SJCRH30 (cell line): ENCODE measurements around the gene PHKA1. TPM values are rescaled to one million over a fixed set of nuclear protein-coding genes. Genes with fewer than 3 reads are reported as not detected.
A peak's percentile ranks its signal among the peaks of the same experiment; 100 is the strongest.
"Not testable (repeated sequence)": the region's sequence is repeated elsewhere in the genome, so short reads cannot be mapped to it uniquely, and the experiment has no call there.

Experiments
- DNase-seq, 2 experiments: peaks; one replicate each; pipeline ENCODE4 v3.0.0-alpha.2; 2015 to 2020
- H3K27ac ChIP-seq: fragments of 250-450 bp; sonication (Bioruptor Pico); 2 replicates; pipeline ENCODE4 v1.5.1; 2020; ENCODE audit warnings: mild to moderate bottlenecking, moderate library complexity
- H3K27me3 ChIP-seq: fragments of 250-450 bp; sonication (Bioruptor Pico); 2 replicates; pipeline ENCODE4 v1.5.1; 2020; ENCODE audit warnings: mild to moderate bottlenecking, moderate library complexity
- H3K36me3 ChIP-seq: fragments of 250-450 bp; sonication (Bioruptor Pico); 2 replicates; pipeline ENCODE4 v1.5.1; 2020; ENCODE audit warnings: mild to moderate bottlenecking, moderate library complexity
- H3K4me1 ChIP-seq: fragments of 250-450 bp; sonication (Bioruptor Pico); 2 replicates; pipeline ENCODE4 v1.5.1; 2020; ENCODE audit warnings: mild to moderate bottlenecking, moderate library complexity
- H3K4me3 ChIP-seq: fragments of 250-450 bp; sonication (Bioruptor Pico); 2 replicates; pipeline ENCODE4 v1.5.1; 2020; ENCODE audit warnings: mild to moderate bottlenecking, moderate library complexity
- H3K9me3 ChIP-seq: fragments of 250-450 bp; sonication (Bioruptor Pico); replicated peaks from 2 replicates; pipeline ENCODE4 v1.5.1; 2020; ENCODE audit warnings: mild to moderate bottlenecking, moderate library complexity
- total RNA-seq: library from RNA; depleted of rRNA; stranded (reverse); fragments of >200 nt; shearing (Covaris generic); gene quantifications from 2 replicates; pipeline ENCODE4 v1.2.3, GENCODE V29; 2014

PHKA1 gene
- total RNA-seq, 1 experiment from 2014 or later = not detected

GRCh38 chrX:72693477-72693876, 20.6 kb downstream of the PHKA1 start:
- Histone ChIP-seq H3K9me3 (no peaks in the 10 kb centered on the region), H3K4me3 (no peak overlapping the region), H3K27ac (no peak overlapping the region), H3K4me1 (no peaks in the 10 kb centered on the region), H3K27me3 (no peaks in the 10 kb centered on the region), H3K36me3 (no peaks in the 10 kb centered on the region)
- DNase-seq = no peak

GRCh38 chrX:72687396-72687795, 26.7 kb downstream of the PHKA1 start:
- Histone ChIP-seq H3K27me3 (no peaks in the 10 kb centered on the region), H3K36me3 (no peaks in the 10 kb centered on the region), H3K4me3 (no peak overlapping the region), H3K9me3 (no peaks in the 10 kb centered on the region), H3K27ac (no peak overlapping the region), H3K4me1 (no peaks in the 10 kb centered on the region)
- no peak for DNase-seq

DNA sequence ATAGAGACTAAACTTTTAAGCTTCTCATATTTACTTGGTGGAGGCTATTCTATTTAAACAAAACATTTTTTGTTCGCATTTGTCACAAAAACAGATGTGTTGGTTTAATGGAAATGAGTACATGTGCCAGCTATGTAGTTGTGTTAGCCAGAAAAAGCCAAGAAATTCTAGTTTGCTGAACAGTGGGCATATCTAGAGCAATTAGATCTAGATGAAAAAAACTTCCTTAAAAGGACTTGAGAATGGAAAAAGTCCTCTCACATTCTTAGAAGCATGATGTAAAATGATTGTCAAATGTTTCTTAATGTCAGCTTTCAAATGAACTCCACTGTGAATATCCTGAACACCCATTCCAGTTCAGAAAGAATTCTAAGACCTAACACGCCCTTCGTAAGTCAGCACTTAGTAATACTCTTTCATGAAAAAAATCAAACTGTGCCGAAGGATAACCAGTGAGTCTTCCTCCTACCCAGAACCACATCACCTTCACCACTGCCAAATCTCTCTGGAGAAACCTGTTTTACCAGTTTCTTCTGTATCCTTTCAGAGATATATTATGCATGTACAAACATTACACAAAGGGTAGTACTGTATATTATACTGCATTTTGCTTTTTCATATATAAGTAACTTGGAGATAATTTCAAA, 28.2 kb downstream of the PHKA1 start:
- H3K4me1 ChIP-seq = no peaks in the 10 kb centered on the region
- H3K4me3 ChIP-seq = no peak overlapping the region
- no peaks in the 10 kb centered on the region for H3K27me3 ChIP-seq
- H3K27ac ChIP-seq = no peak overlapping the region
- H3K36me3 ChIP-seq = no peaks in the 10 kb centered on the region
- no peaks in the 10 kb centered on the region for H3K9me3 ChIP-seq
- DNase-seq = no peak

DNA sequence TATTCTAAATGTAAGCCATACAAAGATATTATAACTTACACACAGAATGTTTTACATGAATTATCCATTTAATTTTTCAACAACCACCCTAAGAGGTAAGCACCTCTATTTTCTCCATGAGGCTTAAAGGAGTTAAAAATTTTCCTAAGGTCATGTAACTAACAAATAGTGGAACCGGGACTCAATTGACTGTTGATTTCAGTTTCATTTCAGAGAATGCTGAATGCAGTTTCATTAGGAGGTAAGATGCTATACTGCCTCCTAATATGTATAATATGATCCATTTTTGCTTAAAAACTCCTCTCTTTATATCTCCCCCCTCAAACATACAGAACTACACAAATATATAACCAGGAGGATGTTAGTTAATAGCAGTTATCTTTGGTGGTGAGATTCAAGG, 29.1 kb downstream of the PHKA1 start:
- no peaks in the 10 kb centered on the region for H3K9me3 ChIP-seq
- no peaks in the 10 kb centered on the region for H3K4me1 ChIP-seq
- no peak overlapping the region for H3K27ac ChIP-seq
- H3K36me3 ChIP-seq = no peaks in the 10 kb centered on the region
- no peak for DNase-seq
- no peaks in the 10 kb centered on the region for H3K27me3 ChIP-seq
- no peak overlapping the region for H3K4me3 ChIP-seq

GRCh38 chrX:72683631-72684030, 30.5 kb downstream of the PHKA1 start:
- H3K27ac ChIP-seq = no peak overlapping the region
- H3K9me3 ChIP-seq = no peaks in the 10 kb centered on the region
- H3K27me3 ChIP-seq = no peaks in the 10 kb centered on the region
- no peaks in the 10 kb centered on the region for H3K36me3 ChIP-seq
- DNase-seq = no peak
- no peak overlapping the region for H3K4me3 ChIP-seq
- H3K4me1 ChIP-seq = no peaks in the 10 kb centered on the region

GRCh38 chrX:72676465-72676864, 37.6 kb downstream of the PHKA1 start:
- no peaks in the 10 kb centered on the region for H3K9me3 ChIP-seq
- no peak overlapping the region for H3K4me3 ChIP-seq
- no peak overlapping the region for H3K27ac ChIP-seq
- no peak for DNase-seq
- H3K27me3 ChIP-seq = no peaks in the 10 kb centered on the region
- H3K36me3 ChIP-seq = no peaks in the 10 kb centered on the region
- H3K4me1 ChIP-seq = no peaks in the 10 kb centered on the region

GRCh38 chrX:72673951-72674350, 40.2 kb downstream of the PHKA1 start:
- not testable (repeated sequence) for H3K36me3 ChIP-seq, H3K4me1 ChIP-seq, H3K9me3 ChIP-seq, H3K27me3 ChIP-seq, H3K4me3 ChIP-seq, DNase-seq, H3K27ac ChIP-seq

DNA sequence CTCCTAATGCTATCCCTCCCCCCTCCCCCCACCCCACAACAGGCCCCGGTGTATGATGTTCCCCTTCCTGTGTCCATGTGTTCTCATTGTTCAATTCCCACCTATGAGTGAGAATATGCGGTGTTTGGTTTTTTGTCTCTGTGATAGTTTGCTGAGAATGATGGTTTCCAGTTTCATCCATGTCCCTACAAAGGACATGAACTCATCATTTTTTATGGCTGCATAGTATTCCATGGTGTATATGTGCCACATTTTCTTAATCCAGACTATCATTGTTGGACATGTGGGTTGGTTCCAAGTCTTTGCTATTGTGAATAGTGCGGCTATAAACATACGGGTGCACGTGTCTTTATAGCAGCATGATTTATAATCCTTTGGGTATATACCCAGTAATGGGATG, 44.6 kb downstream of the PHKA1 start:
- H3K9me3 ChIP-seq, H3K4me3 ChIP-seq, H3K27me3 ChIP-seq, H3K36me3 ChIP-seq, DNase-seq, H3K4me1 ChIP-seq, H3K27ac ChIP-seq: not testable (repeated sequence)

GRCh38 chrX:72666451-72666850, 47.7 kb downstream of the PHKA1 start:
- Histone ChIP-seq H3K4me3 (no peak overlapping the region), H3K27me3 (no peaks in the 10 kb centered on the region), H3K4me1 (no peaks in the 10 kb centered on the region), H3K36me3 (no peaks in the 10 kb centered on the region), H3K27ac (no peak overlapping the region), H3K9me3 (no peaks in the 10 kb centered on the region)
- no peak for DNase-seq

- Histone ChIP-seq H3K36me3 (no peaks in the 10 kb centered on the region), H3K4me3 (no peak overlapping the region), H3K9me3 (no peaks in the 10 kb centered on the region), H3K4me1 (no peaks in the 10 kb centered on the region), H3K27ac (no peak overlapping the region), H3K27me3 (no peaks in the 10 kb centered on the region)
- no peak for DNase-seq
Observed at GRCh38 chrX:72663737-72664136, 50.4 kb downstream of the PHKA1 start.

DNA sequence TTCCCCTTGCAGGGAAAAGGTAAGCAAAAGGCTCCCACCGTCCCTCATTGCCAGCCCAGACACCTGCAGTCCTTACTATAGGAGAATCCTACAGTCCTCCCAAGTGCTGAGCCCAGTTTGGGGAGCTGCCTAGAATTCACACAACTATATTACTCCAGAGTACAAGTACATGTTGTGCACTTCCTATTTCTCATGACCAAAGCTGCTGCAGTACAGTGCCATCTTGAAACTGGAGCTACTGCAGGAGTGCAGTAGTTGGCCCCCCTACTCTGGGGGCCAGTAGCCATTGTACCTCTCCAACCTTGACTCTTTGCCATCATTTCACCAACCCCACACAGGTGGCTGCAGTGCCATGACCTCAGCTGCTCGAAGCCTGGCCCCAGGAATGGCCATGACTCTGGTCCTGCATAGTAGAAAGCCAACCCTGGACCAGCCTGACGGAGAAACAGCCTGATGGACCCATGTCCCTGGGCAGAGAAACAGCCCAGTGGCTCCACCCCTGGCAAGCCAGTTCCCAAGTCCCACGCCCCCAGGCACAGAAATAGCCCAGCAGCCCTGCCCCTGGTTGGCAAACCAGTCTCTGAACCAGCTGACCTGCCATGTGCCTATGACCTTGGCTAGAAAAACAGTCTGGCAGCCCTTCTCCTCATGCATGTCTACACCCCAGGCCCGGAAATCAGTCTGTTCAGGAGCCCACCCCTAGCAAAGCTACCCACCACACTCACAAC, 51.9 kb downstream of the PHKA1 start:
- Histone ChIP-seq H3K9me3 (no peaks in the 10 kb centered on the region), H3K27me3 (no peaks in the 10 kb centered on the region), H3K4me1 (no peaks in the 10 kb centered on the region), H3K27ac (no peak overlapping the region), H3K4me3 (no peak overlapping the region), H3K36me3 (no peaks in the 10 kb centered on the region)
- DNase-seq = no peak

DNA sequence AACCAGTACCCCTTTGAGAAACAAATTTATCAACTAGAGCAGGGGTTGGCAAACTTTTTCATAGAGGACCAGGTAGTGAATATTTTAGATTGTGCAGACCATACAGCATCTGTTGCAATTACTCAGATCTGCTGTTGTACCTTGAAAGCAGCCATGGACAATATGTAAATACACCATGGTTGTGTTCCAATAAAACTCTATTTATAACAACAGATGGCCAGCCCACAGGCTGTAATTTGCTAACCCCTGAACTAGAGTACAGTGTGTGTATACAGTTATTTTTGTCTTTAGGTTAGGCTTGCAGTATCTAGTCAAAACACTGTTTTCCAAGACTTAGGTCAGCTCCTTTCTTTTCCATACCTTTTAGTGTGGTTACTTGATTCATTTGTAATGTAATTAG, 54.4 kb downstream of the PHKA1 start:
- Histone ChIP-seq H3K36me3 (no peaks in the 10 kb centered on the region), H3K4me1 (no peaks in the 10 kb centered on the region)
- no peak for DNase-seq

GRCh38 chrX:72652082-72652481, 62.0 kb downstream of the PHKA1 start:
- no peaks in the 10 kb centered on the region for H3K27me3 ChIP-seq
- no peaks in the 10 kb centered on the region for H3K4me1 ChIP-seq
- H3K4me3 ChIP-seq = no peak overlapping the region
- H3K9me3 ChIP-seq = no peaks in the 10 kb centered on the region
- H3K36me3 ChIP-seq = no peaks in the 10 kb centered on the region
- no peak for DNase-seq
- no peak overlapping the region for H3K27ac ChIP-seq

More for the DNA sequence above, 54.4 kb downstream of the PHKA1 start:
- no peaks in the 10 kb centered on the region for H3K27me3 ChIP-seq
- no peaks in the 10 kb centered on the region for H3K9me3 ChIP-seq
- no peak overlapping the region for H3K4me3 ChIP-seq
- H3K27ac ChIP-seq = no peak overlapping the region

DNA sequence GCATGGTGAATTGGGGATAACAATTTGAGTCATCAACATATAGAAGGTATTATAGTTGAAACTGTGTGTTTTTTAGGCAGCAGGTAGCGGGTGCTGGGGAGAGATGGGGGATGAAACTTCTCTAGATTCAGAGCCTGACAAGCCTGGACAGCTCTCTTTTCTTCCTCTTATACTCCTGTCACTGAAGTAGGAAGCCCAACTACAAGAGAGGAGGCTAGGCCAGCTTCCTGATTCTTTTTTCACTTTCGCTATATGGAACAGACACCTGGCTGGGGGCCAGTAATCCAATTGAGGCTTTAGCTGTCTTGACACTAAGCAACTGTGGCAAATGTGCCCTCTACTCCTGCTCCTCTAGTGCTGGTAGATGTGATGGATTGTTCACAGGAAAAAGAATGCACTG, 69.2 kb downstream of the PHKA1 start:
- no peak overlapping the region for H3K4me3 ChIP-seq
- no peak overlapping the region for H3K27ac ChIP-seq
- peak in 1 of 2 experiments; percentile 1 for DNase-seq
- no peaks in the 10 kb centered on the region for H3K9me3 ChIP-seq
- no peaks in the 10 kb centered on the region for H3K27me3 ChIP-seq
- H3K4me1 ChIP-seq = no peaks in the 10 kb centered on the region
- no peaks in the 10 kb centered on the region for H3K36me3 ChIP-seq

- no peaks in the 10 kb centered on the region for H3K9me3 ChIP-seq
- H3K4me3 ChIP-seq = no peak overlapping the region
- no peaks in the 10 kb centered on the region for H3K27me3 ChIP-seq
- no peaks in the 10 kb centered on the region for H3K36me3 ChIP-seq
- H3K27ac ChIP-seq = no peak overlapping the region
- no peak for DNase-seq
- H3K4me1 ChIP-seq = no peaks in the 10 kb centered on the region
Observed at GRCh38 chrX:72641611-72642010, 72.5 kb downstream of the PHKA1 start.

GRCh38 chrX:72635930-72636329, 78.2 kb downstream of the PHKA1 start:
- no peak for DNase-seq
- no peaks in the 10 kb centered on the region for H3K9me3 ChIP-seq
- no peak overlapping the region for H3K4me3 ChIP-seq
- no peaks in the 10 kb centered on the region for H3K4me1 ChIP-seq
- no peaks in the 10 kb centered on the region for H3K27me3 ChIP-seq
- H3K36me3 ChIP-seq = no peaks in the 10 kb centered on the region
- no peak overlapping the region for H3K27ac ChIP-seq
